Colonic mucosa (tissue), 4 donors: ENCODE measurements around the gene IDNK. TPM values are rescaled to one million over a fixed set of nuclear protein-coding genes. Genes with fewer than 3 reads are reported as not detected.
"Not testable (repeated sequence)": the region's sequence is repeated elsewhere in the genome, so short reads cannot be mapped to it uniquely, and the experiment has no call there.

Source experiments
- DNase-seq: peaks from one replicate; pipeline ENCODE4 v3.0.0-alpha.2; 2020
- H3K27ac ChIP-seq: fragments of 200-600 bp; one replicate; pipeline ENCODE4 v1.8.0; 2021
- H3K27me3 ChIP-seq: fragments of 200-600 bp; one replicate; pipeline ENCODE4 v1.8.0; 2021
- H3K36me3 ChIP-seq: fragments of 200-600 bp; one replicate; pipeline ENCODE4 v1.8.0; 2021
- H3K4me1 ChIP-seq: fragments of 200-600 bp; one replicate; pipeline ENCODE4 v1.8.0; 2021; ENCODE audit warnings: mild to moderate bottlenecking
- H3K4me3 ChIP-seq: fragments of 200-600 bp; one replicate; pipeline ENCODE4 v1.8.0; 2021
- H3K9ac ChIP-seq, 2 donors: one replicate each; pipeline ENCODE4 v1.7.0; 2013; ENCODE audit warnings: control low read depth in 2 of 2, low read depth in 2 of 2, low read length in 2 of 2
- H3K9me3 ChIP-seq: fragments of 200-600 bp; one replicate; pipeline ENCODE4 v1.8.0; 2021
- CTCF ChIP-seq: fragments of 200-600 bp; IDR thresholded peaks from one replicate; pipeline ENCODE4 v1.8.0; 2022; ENCODE audit warnings: antibody characterized with exemption, mild to moderate bottlenecking
- intact Hi-C: fragments of 100-400 bp; cut with DNase I; formaldehyde crosslinking; loops from one replicate; pipeline ENCODE4 v1.14.1; 2022
- total RNA-seq, 2 donors: library from RNA; stranded (reverse); fragmentation: NEBNext Ultra II Directional in 1 of 2; extraction: Animal tissue kit (Norgen Biotek cat#: 25700) in 1 of 2; gene quantifications; one replicate each; pipeline ENCODE4 v1.2.1, GENCODE V29; 2021
- donor health status: healthy.
- donor health status: DM: no; HTN: no; CAD: no.
- donor health status: DM: no; HTN: no; CAD: no.

The IDNK gene
- total RNA-seq, 2 donors from 2014 or later, result 4.9 to 7.4 TPM

GRCh38 chr9:83588256-83588655, 34.7 kb upstream of the IDNK start:
- intact Hi-C loops, result no loop called here
- no peak overlapping the region for H3K27ac ChIP-seq
- no peaks in the 10 kb centered on the region for H3K9me3 ChIP-seq
- no peak overlapping the region for H3K9ac ChIP-seq
- H3K27me3 ChIP-seq, result no peaks in the 10 kb centered on the region
- TF ChIP-seq CTCF, result no peak
- no peak for DNase-seq
- no peak overlapping the region for H3K4me3 ChIP-seq
- H3K4me1 ChIP-seq, result no peaks in the 10 kb centered on the region
- H3K36me3 ChIP-seq, result no peaks in the 10 kb centered on the region

GRCh38 chr9:83596899-83597504, 25.9 kb upstream of the IDNK start:
- intact Hi-C loops, result loop anchor here (5.0 kb wide), 1 partner anchor 395 kb away; no protein-coding TSS in a partner anchor
- no peak overlapping the region for H3K4me3 ChIP-seq
- DNase-seq, result peak; percentile 53
- H3K9ac ChIP-seq, result no peak overlapping the region
- peak; percentile 61 for TF ChIP-seq CTCF
- H3K4me1 ChIP-seq, result no peaks in the 10 kb centered on the region
- H3K27me3 ChIP-seq, result no peaks in the 10 kb centered on the region
- H3K9me3 ChIP-seq, result no peaks in the 10 kb centered on the region
- H3K36me3 ChIP-seq, result no peaks in the 10 kb centered on the region
- H3K27ac ChIP-seq, result no peak overlapping the region

- no peaks in the 10 kb centered on the region for H3K27me3 ChIP-seq
- DNase-seq, result no peak
- intact Hi-C loops, result loop anchor here (5.0 kb wide), 1 partner anchor 396 kb away; no protein-coding TSS in a partner anchor
- no peak overlapping the region for H3K27ac ChIP-seq
- H3K9ac ChIP-seq, result no peak overlapping the region
- H3K4me1 ChIP-seq, result no peaks in the 10 kb centered on the region
- H3K9me3 ChIP-seq, result no peaks in the 10 kb centered on the region
- H3K4me3 ChIP-seq, result no peak overlapping the region
- no peak for TF ChIP-seq CTCF
- H3K36me3 ChIP-seq, result no peaks in the 10 kb centered on the region
Measured at GRCh38 chr9:83598487-83598886, 24.5 kb upstream of the IDNK start.

GRCh38 chr9:83599071-83599470, 23.9 kb upstream of the IDNK start:
- H3K27me3 ChIP-seq, result no peaks in the 10 kb centered on the region
- no peak overlapping the region for H3K27ac ChIP-seq
- TF ChIP-seq CTCF, result no peak
- DNase-seq, result no peak
- H3K9me3 ChIP-seq, result no peaks in the 10 kb centered on the region
- no peak overlapping the region for H3K4me3 ChIP-seq
- intact Hi-C loops, result loop anchor here (5.0 kb wide), 1 partner anchor 397 kb away; no protein-coding TSS in a partner anchor
- no peak overlapping the region for H3K9ac ChIP-seq
- no peaks in the 10 kb centered on the region for H3K4me1 ChIP-seq
- no peaks in the 10 kb centered on the region for H3K36me3 ChIP-seq

GRCh38 chr9:83601463-83601862, 21.5 kb upstream of the IDNK start:
- Histone ChIP-seq H3K27me3 (no peaks in the 10 kb centered on the region), H3K36me3 (no peaks in the 10 kb centered on the region), H3K9me3 (no peaks in the 10 kb centered on the region), H3K27ac (no peak overlapping the region), H3K4me1 (no peaks in the 10 kb centered on the region), H3K4me3 (no peak overlapping the region), H3K9ac (no peak overlapping the region)
- DNase-seq, result no peak
- TF ChIP-seq CTCF, result no peak
- intact Hi-C loops, result no loop called here

GRCh38 chr9:83607620-83608019, 15.3 kb upstream of the IDNK start:
- H3K4me1 ChIP-seq, H3K27ac ChIP-seq, H3K36me3 ChIP-seq, intact Hi-C loops, DNase-seq, H3K27me3 ChIP-seq, H3K4me3 ChIP-seq, H3K9ac ChIP-seq, H3K9me3 ChIP-seq: not testable (repeated sequence)

- H3K27ac ChIP-seq, H3K4me1 ChIP-seq, DNase-seq, H3K9me3 ChIP-seq, H3K4me3 ChIP-seq, intact Hi-C loops, H3K27me3 ChIP-seq, H3K36me3 ChIP-seq, H3K9ac ChIP-seq: not testable (repeated sequence)
Measured at GRCh38 chr9:83613298-83613697, 9.6 kb upstream of the IDNK start.
